Measurements from ENCODE around the gene TLR10. TPM values are rescaled to one million over a fixed set of nuclear protein-coding genes. Genes with fewer than 3 reads are reported as not detected.

Gene TLR10
- total and polyA plus RNA-seq, 9 of the 15 experiments (the other 6 are each of a cell fraction or from before 2014, with no cell fraction given): 0.03 to 0.05 TPM; not detected in 7

- TF ChIP-seq ATF1 (CRISPR knock-in tag; IDR thresholded peaks at IDR 0.05) (no peak), ATF1 (tag; IDR thresholded peaks at IDR 0.05) (no peak)
Observed at GRCh38 chr4:38805530-38806145, 22.8 kb upstream of the TLR10 start (continued).

GRCh38 chr4:38804654-38805295 lies 22.0 kb upstream of the TLR10 start, which contains the start of gene TLR1:
Gene TLR1, minus strand, starts transcription at chr4:38804791. Its CDS starts 5,960 bp downstream, at chr4:38798831.
- H3K4me2 ChIP-seq (ENCODE audit: insufficient read depth, low read length): peak within 1 kb of the TSS; percentile 22; the same call in 1 of the 2 replicates
- H3K9me1 ChIP-seq (ENCODE audit: control insufficient read depth, insufficient read depth, low read length): no peaks in the 10 kb centered on the region
- H3K9ac ChIP-seq (ENCODE audit: insufficient read depth in 1 of 2, low read depth in 2 of 2, low read length in 2 of 2): no peak within 1 kb of the TSS
- BruUV-seq (replicated peaks): no TSS peak
- no peaks in the 10 kb centered on the region for H3K4me1 ChIP-seq (replicated peaks in 1 of 2; ENCODE audit: control insufficient read depth in 2 of 2, insufficient read depth in 2 of 2, low read length in 2 of 2)
- H3K79me2 ChIP-seq (ENCODE audit: control insufficient read depth, insufficient read depth, low read length): no peaks in the 10 kb centered on the region
- H3K9me3 ChIP-seq (replicated peaks; ENCODE audit: control insufficient read depth, insufficient read depth, low read depth, low read length): no peaks in the 10 kb centered on the region
- H2AFZ ChIP-seq (ENCODE audit: low read depth, low read length): peak within 1 kb of the TSS; percentile 62
- peak in 1 of 4 experiments; percentile 46 for DNase-seq (ENCODE audit: extremely low read depth in 1 of 4, low spot score in 3 of 4)
- no peaks in the 10 kb centered on the region for H3K36me3 ChIP-seq (ENCODE audit: control insufficient read depth, insufficient read depth, low read length)
- intact Hi-C loops (cut with micrococcal nuclease) (loop anchor here (5.0 kb wide), 1 partner anchor 47 kb away; no protein-coding TSS in a partner anchor), in situ Hi-C loops (cut with MboI) (no loop called here)
- H3K27me3 ChIP-seq (ENCODE audit: control insufficient read depth in 2 of 2, insufficient read depth in 2 of 2, low read length in 2 of 2): no peaks in the 10 kb centered on the region
- H3K27ac ChIP-seq (ENCODE audit: extremely low read depth, low read depth, low read length): no peak within 1 kb of the TSS
- ChIA-PET POLR2A (interaction anchor here (0.9 kb wide), 1 partner anchor 74 kb away, joined by 4 read pairs; no protein-coding TSS in a partner anchor), CTCF (ENCODE audit: low intra/inter-chr PET ratio) (interaction anchor here (0.7 kb wide), 1 partner anchor 190 kb away, joined by 3 read pairs; no protein-coding TSS in a partner anchor)
- peak; percentile 63 for FAIRE-seq
- peak; percentile 79 for ATAC-seq
- H4K20me1 ChIP-seq (replicated peaks; ENCODE audit: control insufficient read depth, insufficient read depth, low read length): no peaks in the 10 kb centered on the region
- H3K4me3 ChIP-seq: no peak within 1 kb of the TSS
- WGBS (ENCODE audit: insufficient coverage, low coverage, missing lambda C conversion rate): 37% methylated on average over 7 of the region's 7 CpGs
- TF ChIP-seq CEBPG (CRISPR knock-in tag; IDR thresholded peaks at IDR 0.05) (no peak), CEBPG (tag; conservative IDR thresholded peaks at IDR 0.05 in 1 of 2, IDR thresholded peaks at IDR 0.05 in 1 of 2) (no peak), RAD21 (CRISPR knock-in tag; conservative IDR thresholded peaks at IDR 0.05 in 1 of 2, IDR thresholded peaks at IDR 0.05 in 1 of 2) (peak in 1 of 2 experiments; percentile 55; a peak in 3 of 4 replicates), NFYB (IDR thresholded peaks at IDR 0.05; ENCODE audit: extremely low read depth, insufficient read length) (no peak), ZNF644 (tag; IDR thresholded peaks at IDR 0.05; ENCODE audit: low read depth) (no peak), GATAD2B (IDR thresholded peaks at IDR 0.05; ENCODE audit: borderline replicate concordance) (0 out of 2 replicates have a peak, but pooled peaks have one; percentile 19), POLR2AphosphoS2 (IDR thresholded peaks at IDR 0.05; ENCODE audit: low read length) (no peak), ETV1 (tag; conservative IDR thresholded peaks at IDR 0.05; ENCODE audit: low read depth) (no peak), ZBTB12 (CRISPR knock-in tag; IDR thresholded peaks at IDR 0.05) (no peak), MXI1 (IDR thresholded peaks at IDR 0.05; ENCODE audit: low read depth, low read length) (no peak), ELF1 (tag; IDR thresholded peaks at IDR 0.05) (0 out of 2 replicates have a peak, but pooled peaks have one; percentile 23), CAMTA2 (CRISPR knock-in tag; conservative IDR thresholded peaks at IDR 0.05) (no peak)
- TF ChIP-seq, protein P1, sequence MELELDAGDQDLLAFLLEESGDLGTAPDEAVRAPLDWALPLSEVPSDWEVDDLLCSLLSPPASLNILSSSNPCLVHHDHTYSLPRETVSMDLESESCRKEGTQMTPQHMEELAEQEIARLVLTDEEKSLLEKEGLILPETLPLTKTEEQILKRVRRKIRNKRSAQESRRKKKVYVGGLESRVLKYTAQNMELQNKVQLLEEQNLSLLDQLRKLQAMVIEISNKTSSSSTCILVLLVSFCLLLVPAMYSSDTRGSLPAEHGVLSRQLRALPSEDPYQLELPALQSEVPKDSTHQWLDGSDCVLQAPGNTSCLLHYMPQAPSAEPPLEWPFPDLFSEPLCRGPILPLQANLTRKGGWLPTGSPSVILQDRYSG (tag; conservative IDR thresholded peaks at IDR 0.05; ENCODE audit: low read depth): no peak
- TF ChIP-seq, protein P2, sequence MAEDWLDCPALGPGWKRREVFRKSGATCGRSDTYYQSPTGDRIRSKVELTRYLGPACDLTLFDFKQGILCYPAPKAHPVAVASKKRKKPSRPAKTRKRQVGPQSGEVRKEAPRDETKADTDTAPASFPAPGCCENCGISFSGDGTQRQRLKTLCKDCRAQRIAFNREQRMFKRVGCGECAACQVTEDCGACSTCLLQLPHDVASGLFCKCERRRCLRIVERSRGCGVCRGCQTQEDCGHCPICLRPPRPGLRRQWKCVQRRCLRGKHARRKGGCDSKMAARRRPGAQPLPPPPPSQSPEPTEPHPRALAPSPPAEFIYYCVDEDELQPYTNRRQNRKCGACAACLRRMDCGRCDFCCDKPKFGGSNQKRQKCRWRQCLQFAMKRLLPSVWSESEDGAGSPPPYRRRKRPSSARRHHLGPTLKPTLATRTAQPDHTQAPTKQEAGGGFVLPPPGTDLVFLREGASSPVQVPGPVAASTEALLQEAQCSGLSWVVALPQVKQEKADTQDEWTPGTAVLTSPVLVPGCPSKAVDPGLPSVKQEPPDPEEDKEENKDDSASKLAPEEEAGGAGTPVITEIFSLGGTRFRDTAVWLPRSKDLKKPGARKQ (CRISPR knock-in tag; IDR thresholded peaks at IDR 0.05): no peak

All from K562 (cell line).